A549 (cell line): ENCODE results near the gene C1orf174. TPM values are rescaled to one million over a fixed set of nuclear protein-coding genes. Genes with fewer than 3 reads are reported as not detected.

Experiments used
- ATAC-seq, 2 experiments: fragments of 200-7000 bp in 1 of 2; fragments of >200 bp in 1 of 2; cut with Nextera tagmentation in 1 of 2; cut with Tn5 transposase in 1 of 2; 3 replicates each; pipeline versions ENCODE4 v1.8.0 to v1.9.1; 2018 to 2020; ENCODE audit warnings: mild to moderate bottlenecking in 1 of 2, moderate library complexity in 1 of 2
- CTCF ChIA-PET: fragments of 300-600 bp; sonication (Branson Sonifier 250); formaldehyde crosslinking; extraction: SDS; loops from one replicate; lab custom pipeline; 2021; ENCODE audit warnings: antibody characterized with exemption, inconsistent platforms; lab: Yijun Ruan, JAX
- POLR2A ChIA-PET: fragments of 350-600 bp; formaldehyde crosslinking; extraction: SDS; loops from one replicate; lab custom pipeline; 2021; ENCODE audit warnings: antibody characterized with exemption, inconsistent platforms; lab: Yijun Ruan, JAX
- DNase-seq, 2 experiments: peaks; one replicate each; pipeline versions ENCODE4 v3.0.0 to v3.0.0-alpha.2; 2011 to 2016; ENCODE audit warnings: low read depth in 1 of 2, low spot score in 1 of 2
- FAIRE-seq: peaks from 2 replicates; lab custom pipeline; 2011; peaks lifted over from hg19 to GRCh38; lab: Jason Lieb, UNC
- H3K27ac ChIP-seq, 2 experiments: fragments of >200 bp; sonication (Bioruptor Twin); formaldehyde crosslinking; 3 replicates each; pipeline ENCODE4 v1.5.1; 2016 to 2017
- H3K4me1 ChIP-seq: fragments of >200 bp; sonication (Bioruptor Twin); formaldehyde crosslinking; 3 replicates; pipeline ENCODE4 v1.6.1; 2016
- H3K4me2 ChIP-seq: fragments of >200 bp; sonication (Bioruptor Twin); formaldehyde crosslinking; 3 replicates; pipeline ENCODE4 v1.6.1; 2016
- H3K4me3 ChIP-seq: fragments of >200 bp; sonication (Bioruptor Twin); formaldehyde crosslinking; 3 replicates; pipeline ENCODE4 v1.5.1; 2016
- H3K9me3 ChIP-seq: fragments of >200 bp; sonication (Bioruptor Twin); formaldehyde crosslinking; 3 replicates; pipeline ENCODE4 v1.6.1; 2016
- CBX2 ChIP-seq: fragments of 200-600 bp; sonication (generic); IDR thresholded peaks from 2 replicates; pipeline ENCODE4 v1.6.1; 2016; ENCODE audit warnings: low read depth, mild to moderate bottlenecking, borderline replicate concordance
- CBX8 ChIP-seq: fragments of 200-600 bp; sonication (generic); IDR thresholded peaks from 2 replicates; pipeline ENCODE4 v1.6.1; 2016
- EP300 ChIP-seq, 2 experiments: fragments of >200 bp; sonication (Bioruptor Twin); formaldehyde crosslinking; IDR thresholded peaks; 2 replicates in 1 of 2; 3 replicates in 1 of 2; pipeline ENCODE4 v1.6.1; 2016 to 2017
- FOSB ChIP-seq: fragments of 250-450 bp; sonication (Bioruptor Pico); IDR thresholded peaks from 2 replicates; pipeline ENCODE4 v1.5.0; 2020; ENCODE audit warnings: mild to moderate bottlenecking, moderate library complexity
- FOXS1 ChIP-seq: fragments of 250-450 bp; sonication (Bioruptor Pico); IDR thresholded peaks from 2 replicates; pipeline ENCODE4 v1.5.0; 2020; ENCODE audit warnings: mild to moderate bottlenecking, moderate library complexity
- GATA3 ChIP-seq: IDR thresholded peaks from 2 replicates; pipeline ENCODE4 v1.6.1; 2012; ENCODE audit warnings: borderline replicate concordance
- HEYL ChIP-seq: fragments of 250-450 bp; sonication (Bioruptor Pico); IDR thresholded peaks from 2 replicates; pipeline ENCODE4 v1.8.0; 2021; ENCODE audit warnings: mild to moderate bottlenecking, moderate library complexity
- HOXA7 ChIP-seq: fragments of 250-450 bp; sonication (Bioruptor Pico); IDR thresholded peaks from 2 replicates; pipeline ENCODE4 v1.5.0; 2020; ENCODE audit warnings: mild to moderate bottlenecking, moderate library complexity
- KDM5A ChIP-seq: fragments of 200-600 bp; sonication (generic); IDR thresholded peaks from 2 replicates; pipeline ENCODE4 v1.6.1; 2016; ENCODE audit warnings: antibody characterized with exemption, mild to moderate bottlenecking
- MAZ ChIP-seq: fragments of 150-350 bp; IDR thresholded peaks from 2 replicates; pipeline ENCODE4 v1.6.1; 2014; ENCODE audit warnings: antibody characterized with exemption, low read depth, low read length, borderline replicate concordance
- MYC ChIP-seq: IDR thresholded peaks from 2 replicates; pipeline ENCODE4 v1.6.1; 2012; ENCODE audit warnings: mild to moderate bottlenecking, inconsistent platforms, low read length, improper control_type of control experiment, borderline replicate concordance
- NR3C1 ChIP-seq: fragments of >200 bp; sonication (Bioruptor Twin); formaldehyde crosslinking; IDR thresholded peaks from 3 replicates; pipeline ENCODE4 v1.6.1; 2017
- PHF8 ChIP-seq: fragments of 200-600 bp; sonication (generic); IDR thresholded peaks from 2 replicates; pipeline ENCODE4 v1.6.1; 2016; ENCODE audit warnings: low read depth, mild to moderate bottlenecking, antibody characterized with exemption, moderate library complexity, borderline replicate concordance
- POLR2A ChIP-seq: IDR thresholded peaks from 2 replicates; pipeline ENCODE4 v1.6.1; 2012; ENCODE audit warnings: mild to moderate bottlenecking, low read length
- RAD21 ChIP-seq, 2 experiments: fragments of >200 bp in 1 of 2; sonication (Bioruptor Twin) in 1 of 2; formaldehyde crosslinking in 1 of 2; IDR thresholded peaks in 1 of 2; conservative IDR thresholded peaks in 1 of 2; 2 replicates in 1 of 2; 3 replicates in 1 of 2; pipeline ENCODE4 v1.6.1; 2012 to 2018; ENCODE audit warnings: inconsistent platforms in 1 of 2
- RCOR1 ChIP-seq: fragments of 150-350 bp; IDR thresholded peaks from 2 replicates; pipeline ENCODE4 v1.6.1; 2014; ENCODE audit warnings: antibody characterized with exemption, low read length, low read depth
- RFX5 ChIP-seq: fragments of 450-650 bp; IDR thresholded peaks from 2 replicates; pipeline ENCODE4 v1.7.1; 2014; ENCODE audit warnings: antibody characterized with exemption, mild to moderate bottlenecking, moderate library complexity
- RNF2 ChIP-seq: fragments of 200-600 bp; sonication (generic); IDR thresholded peaks from 2 replicates; pipeline ENCODE4 v1.6.1; 2016; ENCODE audit warnings: low read depth, mild to moderate bottlenecking, antibody characterized with exemption, moderate library complexity, borderline replicate concordance
- SREBF2 ChIP-seq: fragments of 450-650 bp; IDR thresholded peaks from 2 replicates; pipeline ENCODE4 v1.6.1; 2014; ENCODE audit warnings: mild to moderate bottlenecking, moderate library complexity
- TFCP2L1 ChIP-seq: fragments of 250-450 bp; sonication (Bioruptor Pico); IDR thresholded peaks from 2 replicates; pipeline ENCODE4 v1.5.0; 2021; ENCODE audit warnings: mild to moderate bottlenecking
- ZC3H11A ChIP-seq: fragments of 450-650 bp; IDR thresholded peaks from 2 replicates; pipeline ENCODE4 v1.6.1; 2014; ENCODE audit warnings: antibody characterized with exemption, mild to moderate bottlenecking
- ZNF302 ChIP-seq: fragments of 250-450 bp; sonication (Bioruptor Pico); IDR thresholded peaks from 2 replicates; pipeline ENCODE4 v1.9.0; 2021; ENCODE audit warnings: inconsistent platforms, mild to moderate bottlenecking, moderate library complexity
- ZSCAN20 ChIP-seq: fragments of 250-450 bp; sonication (Bioruptor Pico); IDR thresholded peaks from 2 replicates; pipeline ENCODE4 v1.8.0; 2022; ENCODE audit warnings: mild to moderate bottlenecking, moderate library complexity
- WGBS: methylation state at CpG from one replicate; pipeline ENCODE4 v1.1.6; 2017; ENCODE audit errors: missing lambda C conversion rate; 5-methylcytosine and 5-hydroxymethylcytosine counted together
- polyA plus RNA-seq, 4 experiments: library from polyadenylated mRNA; depleted of rRNA in 3 of 4; stranded (reverse); fragments of >200 nt; fragmentation: RNase III in 1 of 4; extraction: RNeasy Plus Mini Kit Qiagen cat#74134 plus additional on column Dnase treatment in 1 of 4; gene quantifications; 2 replicates in 3 of 4; 3 replicates in 1 of 4; pipeline ENCODE4 v1.2.3, GENCODE V29; 2011 to 2017
- TF ChIP-seq, protein P1 (sequence below): fragments of 150-350 bp; IDR thresholded peaks from 2 replicates; pipeline ENCODE4 v1.6.1; 2014; ENCODE audit warnings: low read depth, mild to moderate bottlenecking, low read length
- TF ChIP-seq, protein P2 (sequence below): fragments of >200 bp; sonication (Bioruptor Twin); formaldehyde crosslinking; IDR thresholded peaks from 3 replicates; pipeline ENCODE4 v1.6.1; 2016
- TF ChIP-seq, protein P3 (sequence below): fragments of >200 bp; sonication (Bioruptor Twin); formaldehyde crosslinking; IDR thresholded peaks from 2 replicates; pipeline ENCODE4 v1.6.1; 2016
- TF ChIP-seq, protein P4 (sequence below): fragments of 200-600 bp; sonication (generic); IDR thresholded peaks from 2 replicates; pipeline ENCODE4 v1.6.1; 2016; ENCODE audit warnings: antibody characterized with exemption, mild to moderate bottlenecking, moderate library complexity
- TF ChIP-seq, protein P5 (sequence below): fragments of 250-450 bp; sonication (Bioruptor Pico); IDR thresholded peaks from 2 replicates; pipeline ENCODE4 v1.5.0; 2020; ENCODE audit warnings: low read depth, mild to moderate bottlenecking, moderate library complexity

C1orf174 gene
- polyA plus RNA-seq, 2 of the 4 experiments (the other 2 are of a cell fraction) = 23.9 to 29.7 TPM

DNA sequence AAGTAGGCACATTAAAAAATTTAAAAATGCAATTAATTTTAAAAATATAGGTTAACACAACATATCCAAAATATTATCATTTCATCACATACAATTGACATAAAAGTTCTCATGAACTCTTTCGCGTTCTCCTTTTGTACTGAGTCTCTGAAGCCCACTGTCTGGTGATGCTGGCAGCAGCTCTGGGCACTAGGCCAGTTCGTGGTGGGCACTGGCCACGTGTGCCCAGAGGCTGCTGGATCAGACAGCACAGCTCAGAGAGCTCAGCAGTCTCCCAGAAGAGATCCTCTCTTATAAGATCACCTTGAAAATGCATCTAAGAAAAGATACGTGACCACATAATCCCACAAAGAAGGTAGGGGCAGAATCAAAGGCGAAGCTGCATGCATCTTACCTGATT lies 53.0 kb downstream of the C1orf174 start:
- 71% methylated on average over 6 of the region's 6 CpGs for WGBS
- no peaks in the 10 kb centered on the region for H3K4me1 ChIP-seq
- no peak overlapping the region for H3K4me2 ChIP-seq
- DNase-seq = no peak
- ChIA-PET CTCF (interaction anchor here (0.6 to 1.2 kb wide), 3 partner anchors 11 to 128 kb away, joined by 3 to 4 read pairs (median 3); partner anchors contain the start of genes CEP104 and DFFB), POLR2A (no interaction called here)
- no peak for FAIRE-seq
- TF ChIP-seq RFX5 = no peak
- TF ChIP-seq POLR2A = no peak
- TF ChIP-seq ZNF302 (CRISPR knock-in tag) = no peak
- no peak for TF ChIP-seq EP300 (IDR thresholded peaks at IDR 0.05)
- TF ChIP-seq MAZ = no peak
- TF ChIP-seq NR3C1 = no peak
- TF ChIP-seq MYC = no peak
- no peak for TF ChIP-seq KDM5A
- TF ChIP-seq HOXA7 (CRISPR knock-in tag) = no peak
- no peak for TF ChIP-seq SREBF2
- no peak for TF ChIP-seq RCOR1
- TF ChIP-seq TFCP2L1 = no peak
- TF ChIP-seq HEYL (CRISPR knock-in tag) = no peak
- TF ChIP-seq, protein P1, sequence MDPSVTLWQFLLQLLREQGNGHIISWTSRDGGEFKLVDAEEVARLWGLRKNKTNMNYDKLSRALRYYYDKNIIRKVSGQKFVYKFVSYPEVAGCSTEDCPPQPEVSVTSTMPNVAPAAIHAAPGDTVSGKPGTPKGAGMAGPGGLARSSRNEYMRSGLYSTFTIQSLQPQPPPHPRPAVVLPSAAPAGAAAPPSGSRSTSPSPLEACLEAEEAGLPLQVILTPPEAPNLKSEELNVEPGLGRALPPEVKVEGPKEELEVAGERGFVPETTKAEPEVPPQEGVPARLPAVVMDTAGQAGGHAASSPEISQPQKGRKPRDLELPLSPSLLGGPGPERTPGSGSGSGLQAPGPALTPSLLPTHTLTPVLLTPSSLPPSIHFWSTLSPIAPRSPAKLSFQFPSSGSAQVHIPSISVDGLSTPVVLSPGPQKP = no peak
- no peak for TF ChIP-seq RNF2
- TF ChIP-seq, protein P2, sequence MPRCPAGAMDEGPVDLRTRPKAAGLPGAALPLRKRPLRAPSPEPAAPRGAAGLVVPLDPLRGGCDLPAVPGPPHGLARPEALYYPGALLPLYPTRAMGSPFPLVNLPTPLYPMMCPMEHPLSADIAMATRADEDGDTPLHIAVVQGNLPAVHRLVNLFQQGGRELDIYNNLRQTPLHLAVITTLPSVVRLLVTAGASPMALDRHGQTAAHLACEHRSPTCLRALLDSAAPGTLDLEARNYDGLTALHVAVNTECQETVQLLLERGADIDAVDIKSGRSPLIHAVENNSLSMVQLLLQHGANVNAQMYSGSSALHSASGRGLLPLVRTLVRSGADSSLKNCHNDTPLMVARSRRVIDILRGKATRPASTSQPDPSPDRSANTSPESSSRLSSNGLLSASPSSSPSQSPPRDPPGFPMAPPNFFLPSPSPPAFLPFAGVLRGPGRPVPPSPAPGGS = no peak
- TF ChIP-seq RAD21 (conservative IDR thresholded peaks at IDR 0.05 in 1 of 2, IDR thresholded peaks at IDR 0.05 in 1 of 2) = no peak
- no peak for TF ChIP-seq ZC3H11A
- TF ChIP-seq, protein P3, sequence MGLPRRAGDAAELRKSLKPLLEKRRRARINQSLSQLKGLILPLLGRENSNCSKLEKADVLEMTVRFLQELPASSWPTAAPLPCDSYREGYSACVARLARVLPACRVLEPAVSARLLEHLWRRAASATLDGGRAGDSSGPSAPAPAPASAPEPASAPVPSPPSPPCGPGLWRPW = no peak
- H3K4me3 ChIP-seq = no peak overlapping the region
- ATAC-seq = no peak
- H3K9me3 ChIP-seq = no peaks in the 10 kb centered on the region
- H3K27ac ChIP-seq = no peak overlapping the region

DNA sequence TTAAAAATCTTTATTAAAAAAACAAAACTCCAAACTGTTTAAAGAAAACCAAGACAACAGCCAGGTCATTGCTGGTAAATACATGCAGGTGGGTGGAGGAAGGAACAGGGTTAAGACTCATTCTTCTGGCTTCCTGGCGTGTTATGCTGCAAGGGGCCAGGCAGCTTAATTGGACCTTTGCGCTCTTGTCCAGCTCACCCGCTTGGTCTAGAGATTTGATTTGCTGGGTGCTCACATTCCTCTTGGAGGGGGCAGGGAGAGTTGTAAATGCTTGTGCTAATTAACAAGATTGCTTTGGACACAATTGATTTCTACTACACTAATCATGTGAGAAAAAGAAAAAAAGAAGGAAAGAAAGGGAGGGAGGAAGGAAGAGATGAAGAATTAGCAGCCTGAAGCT lies 53.5 kb downstream of the C1orf174 start:
- no peak overlapping the region for H3K4me2 ChIP-seq
- POLR2A ChIA-PET = no interaction called here
- no peak overlapping the region for H3K27ac ChIP-seq
- CTCF ChIA-PET = interaction anchor here (0.6 to 1.2 kb wide), 2 partner anchors 45 to 121 kb away, joined by 3 read pairs; no protein-coding TSS in a partner anchor
- FAIRE-seq (no peak), ATAC-seq (no peak), DNase-seq (no peak)
- H3K9me3 ChIP-seq = no peaks in the 10 kb centered on the region
- TF ChIP-seq ZC3H11A = no peak
- TF ChIP-seq RAD21 (conservative IDR thresholded peaks at IDR 0.05 in 1 of 2, IDR thresholded peaks at IDR 0.05 in 1 of 2) = no peak
- TF ChIP-seq EP300 (IDR thresholded peaks at IDR 0.05) = no peak
- no peak for TF ChIP-seq ZSCAN20 (CRISPR knock-in tag)
- no peak for TF ChIP-seq POLR2A
- TF ChIP-seq, protein P4, sequence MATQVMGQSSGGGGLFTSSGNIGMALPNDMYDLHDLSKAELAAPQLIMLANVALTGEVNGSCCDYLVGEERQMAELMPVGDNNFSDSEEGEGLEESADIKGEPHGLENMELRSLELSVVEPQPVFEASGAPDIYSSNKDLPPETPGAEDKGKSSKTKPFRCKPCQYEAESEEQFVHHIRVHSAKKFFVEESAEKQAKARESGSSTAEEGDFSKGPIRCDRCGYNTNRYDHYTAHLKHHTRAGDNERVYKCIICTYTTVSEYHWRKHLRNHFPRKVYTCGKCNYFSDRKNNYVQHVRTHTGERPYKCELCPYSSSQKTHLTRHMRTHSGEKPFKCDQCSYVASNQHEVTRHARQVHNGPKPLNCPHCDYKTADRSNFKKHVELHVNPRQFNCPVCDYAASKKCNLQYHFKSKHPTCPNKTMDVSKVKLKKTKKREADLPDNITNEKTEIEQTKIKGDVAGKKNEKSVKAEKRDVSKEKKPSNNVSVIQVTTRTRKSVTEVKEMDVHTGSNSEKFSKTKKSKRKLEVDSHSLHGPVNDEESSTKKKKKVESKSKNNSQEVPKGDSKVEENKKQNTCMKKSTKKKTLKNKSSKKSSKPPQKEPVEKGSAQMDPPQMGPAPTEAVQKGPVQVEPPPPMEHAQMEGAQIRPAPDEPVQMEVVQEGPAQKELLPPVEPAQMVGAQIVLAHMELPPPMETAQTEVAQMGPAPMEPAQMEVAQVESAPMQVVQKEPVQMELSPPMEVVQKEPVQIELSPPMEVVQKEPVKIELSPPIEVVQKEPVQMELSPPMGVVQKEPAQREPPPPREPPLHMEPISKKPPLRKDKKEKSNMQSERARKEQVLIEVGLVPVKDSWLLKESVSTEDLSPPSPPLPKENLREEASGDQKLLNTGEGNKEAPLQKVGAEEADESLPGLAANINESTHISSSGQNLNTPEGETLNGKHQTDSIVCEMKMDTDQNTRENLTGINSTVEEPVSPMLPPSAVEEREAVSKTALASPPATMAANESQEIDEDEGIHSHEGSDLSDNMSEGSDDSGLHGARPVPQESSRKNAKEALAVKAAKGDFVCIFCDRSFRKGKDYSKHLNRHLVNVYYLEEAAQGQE = no peak
- no peak for TF ChIP-seq CBX2
- no peak for TF ChIP-seq CBX8
- TF ChIP-seq, protein P2 = no peak
- TF ChIP-seq FOXS1 (CRISPR knock-in tag) = no peak
- no peak for TF ChIP-seq ZNF302 (CRISPR knock-in tag)
- TF ChIP-seq, protein P3 = no peak
- no peak for TF ChIP-seq NR3C1
- TF ChIP-seq, protein P5, sequence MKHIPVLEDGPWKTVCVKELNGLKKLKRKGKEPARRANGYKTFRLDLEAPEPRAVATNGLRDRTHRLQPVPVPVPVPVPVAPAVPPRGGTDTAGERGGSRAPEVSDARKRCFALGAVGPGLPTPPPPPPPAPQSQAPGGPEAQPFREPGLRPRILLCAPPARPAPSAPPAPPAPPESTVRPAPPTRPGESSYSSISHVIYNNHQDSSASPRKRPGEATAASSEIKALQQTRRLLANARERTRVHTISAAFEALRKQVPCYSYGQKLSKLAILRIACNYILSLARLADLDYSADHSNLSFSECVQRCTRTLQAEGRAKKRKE = no peak
- TF ChIP-seq SREBF2 = no peak
- no peak for TF ChIP-seq FOSB (CRISPR knock-in tag)
- no peak for TF ChIP-seq GATA3
- no peak for TF ChIP-seq PHF8
- no peak overlapping the region for H3K4me3 ChIP-seq
- 83% methylated on average over 3 of the region's 3 CpGs for WGBS
- no peaks in the 10 kb centered on the region for H3K4me1 ChIP-seq
